HL-60 (cell line): ENCODE measurements around the gene FUT7.

Experiments used
- DNase-seq, 2 experiments: peaks; one replicate each; pipeline ENCODE4 v3.0.0-alpha.2; 2010 to 2020; ENCODE audit warnings: low read depth in 1 of 2, low spot score in 1 of 2
- H3K27ac ChIP-seq: fragments of 250-450 bp; sonication (Bioruptor Pico); replicated peaks from 2 replicates; pipeline ENCODE4 v1.5.1; 2020; ENCODE audit warnings: mild to moderate bottlenecking, moderate library complexity
- H3K27me3 ChIP-seq: fragments of 250-450 bp; sonication (Bioruptor Pico); 2 replicates; pipeline ENCODE4 v1.5.1; 2021; ENCODE audit warnings: mild to moderate bottlenecking, moderate library complexity; ENCODE audit not compliant: insufficient read depth, poor library complexity, severe bottlenecking
- H3K4me3 ChIP-seq: replicated peaks from 2 replicates; pipeline ENCODE4 v1.5.1; 2011; ENCODE audit warnings: mild to moderate bottlenecking, control low read depth, low read length; ENCODE audit not compliant: insufficient read depth
- GABPA ChIP-seq: IDR thresholded peaks from 2 replicates; pipeline ENCODE4 v1.6.1; 2012; ENCODE audit warnings: low read depth
- POLR2AphosphoS5 ChIP-seq: IDR thresholded peaks from 2 replicates; pipeline ENCODE4 v1.6.1; 2012; ENCODE audit warnings: low read depth
- REST ChIP-seq: IDR thresholded peaks from 2 replicates; pipeline ENCODE4 v1.6.1; 2012; ENCODE audit warnings: low read depth; ENCODE audit not compliant: insufficient replicate concordance
- SPI1 ChIP-seq: IDR thresholded peaks from 2 replicates; pipeline ENCODE4 v1.6.1; 2012; ENCODE audit warnings: low read depth, mild to moderate bottlenecking, borderline replicate concordance
- TF ChIP-seq, protein P1 (sequence below): IDR thresholded peaks from one replicate; pipeline ENCODE4 v1.5.1; 2011; ENCODE audit warnings: low read length, control low read depth, inconsistent platforms; ENCODE audit not compliant: insufficient read depth

The FUT7 gene

DNA sequence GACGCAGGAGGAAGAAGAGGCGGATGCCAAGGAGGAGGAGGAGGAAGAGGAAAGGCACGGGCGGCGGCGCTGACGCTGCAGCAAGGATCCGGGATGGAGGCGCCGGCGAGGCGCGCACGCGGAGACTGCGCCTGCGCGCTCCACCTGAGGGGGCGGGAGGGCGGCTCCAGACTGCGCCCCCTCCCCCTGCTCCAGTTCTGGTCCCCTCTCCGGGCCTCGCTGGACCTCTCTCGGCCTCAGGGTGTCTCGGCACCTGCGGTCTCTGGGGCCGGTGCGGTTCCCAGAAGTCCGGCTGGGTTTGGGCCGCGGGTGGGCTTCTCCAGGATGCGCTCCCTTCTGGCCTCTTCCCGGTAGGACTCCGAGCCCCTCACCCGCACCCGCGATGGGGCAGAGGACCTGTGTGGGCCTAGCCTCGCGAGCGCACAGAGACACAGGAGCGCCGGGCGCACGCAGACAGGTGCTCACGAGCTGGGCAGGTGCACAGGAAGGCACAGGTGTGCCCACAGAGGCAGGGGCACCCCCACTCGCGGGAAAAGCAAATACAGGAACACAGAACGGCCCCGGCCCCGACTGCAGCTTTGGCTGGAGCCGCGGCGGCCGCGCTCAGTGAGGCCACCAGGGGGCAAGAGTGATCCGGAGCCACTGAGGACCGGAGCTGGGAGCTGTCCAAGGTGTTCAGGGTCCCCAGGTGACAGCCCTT, 14.3 kb upstream of the FUT7 start, which contains the start of gene NPDC1:
Gene NPDC1 (minus strand): TSS at position 90 of the 700 bp plus-strand sequence. CDS start 188 bp downstream, outside the sequence.
- TF ChIP-seq, protein P1, sequence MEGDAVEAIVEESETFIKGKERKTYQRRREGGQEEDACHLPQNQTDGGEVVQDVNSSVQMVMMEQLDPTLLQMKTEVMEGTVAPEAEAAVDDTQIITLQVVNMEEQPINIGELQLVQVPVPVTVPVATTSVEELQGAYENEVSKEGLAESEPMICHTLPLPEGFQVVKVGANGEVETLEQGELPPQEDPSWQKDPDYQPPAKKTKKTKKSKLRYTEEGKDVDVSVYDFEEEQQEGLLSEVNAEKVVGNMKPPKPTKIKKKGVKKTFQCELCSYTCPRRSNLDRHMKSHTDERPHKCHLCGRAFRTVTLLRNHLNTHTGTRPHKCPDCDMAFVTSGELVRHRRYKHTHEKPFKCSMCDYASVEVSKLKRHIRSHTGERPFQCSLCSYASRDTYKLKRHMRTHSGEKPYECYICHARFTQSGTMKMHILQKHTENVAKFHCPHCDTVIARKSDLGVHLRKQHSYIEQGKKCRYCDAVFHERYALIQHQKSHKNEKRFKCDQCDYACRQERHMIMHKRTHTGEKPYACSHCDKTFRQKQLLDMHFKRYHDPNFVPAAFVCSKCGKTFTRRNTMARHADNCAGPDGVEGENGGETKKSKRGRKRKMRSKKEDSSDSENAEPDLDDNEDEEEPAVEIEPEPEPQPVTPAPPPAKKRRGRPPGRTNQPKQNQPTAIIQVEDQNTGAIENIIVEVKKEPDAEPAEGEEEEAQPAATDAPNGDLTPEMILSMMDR = peak; percentile 79
- TF ChIP-seq GABPA = no peak
- TF ChIP-seq REST = peak; percentile 97
- peak; percentile 36; the same call in 1 of the 2 replicates for TF ChIP-seq SPI1
- peak in 1 of 2 experiments; percentile 81 for DNase-seq
- Histone ChIP-seq H3K27ac (no peak within 1 kb of the TSS), H3K4me3 (no peak within 1 kb of the TSS; the same call in 1 of the 2 replicates), H3K27me3 (peaks cover 42% of the 10 kb centered on the region)

- Histone ChIP-seq H3K4me3 (no peak overlapping the region; the same call in 1 of the 2 replicates), H3K27ac (no peak overlapping the region), H3K27me3 (peaks cover 38% of the 10 kb centered on the region)
- no peak for TF ChIP-seq SPI1
- no peak for DNase-seq
These were observed 13.6 kb upstream of the FUT7 start for GRCh38 chr9:137045294-137046087.

DNA sequence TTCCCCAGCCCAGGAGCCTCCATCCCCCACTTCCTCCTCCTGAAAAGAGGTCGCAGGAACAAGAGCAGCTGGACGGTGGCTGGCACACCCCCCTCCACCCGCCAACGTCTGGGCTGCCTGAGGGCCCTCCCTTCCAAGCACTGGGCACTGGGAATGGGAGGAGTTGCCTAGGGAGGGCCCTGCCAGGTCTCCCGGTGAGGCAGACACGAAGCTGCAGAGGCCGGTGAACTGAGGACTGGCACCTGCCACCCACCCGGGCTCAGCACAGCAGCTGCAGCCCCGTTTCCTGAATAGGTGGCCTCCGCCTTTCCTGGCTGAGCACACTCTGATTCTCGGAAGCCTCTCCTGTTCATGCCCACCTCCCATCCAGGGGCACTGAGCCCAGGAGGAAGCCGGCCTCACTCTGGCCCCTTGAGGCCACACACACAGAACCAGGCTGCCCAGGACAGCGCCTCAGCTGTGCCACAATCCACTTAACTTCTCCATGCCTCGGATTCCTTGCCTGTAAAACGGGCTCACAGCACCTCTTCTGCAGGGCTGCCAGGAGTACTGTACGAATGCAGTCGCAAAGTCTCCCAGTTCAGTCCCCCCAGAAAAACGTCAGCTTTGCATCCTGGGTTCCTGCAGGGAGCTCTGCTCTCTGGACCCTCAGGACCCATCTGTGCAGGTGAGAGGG, 12.8 kb upstream of the FUT7 start:
- Histone ChIP-seq H3K27me3 (peaks cover 36% of the 10 kb centered on the region), H3K4me3 (no peak overlapping the region), H3K27ac (no peak overlapping the region)
- TF ChIP-seq POLR2AphosphoS5 = no peak
- TF ChIP-seq SPI1 = peak; percentile 34; the same call in 1 of the 2 replicates
- DNase-seq = no peak

GRCh38 chr9:137044037-137044436, 12.1 kb upstream of the FUT7 start:
- Histone ChIP-seq H3K27ac (no peak overlapping the region), H3K27me3 (peaks cover 30% of the 10 kb centered on the region), H3K4me3 (no peak overlapping the region)
- DNase-seq = no peak
- TF ChIP-seq POLR2AphosphoS5 (no peak), GABPA (no peak), SPI1 (no peak), REST (no peak)
- TF ChIP-seq, protein P1 = no peak
